H9 (cell line): ENCODE measurements around the gene ARHGAP26. TPM values are rescaled to one million over a fixed set of nuclear protein-coding genes. Genes with fewer than 3 reads are reported as not detected.

Experiments used
- DNase-seq: peaks from one replicate; pipeline ENCODE4 v3.0.0-alpha.2; 2017
- H2AFZ ChIP-seq: one replicate; pipeline ENCODE4 v1.6.1; 2013; ENCODE audit warnings: mild to moderate bottlenecking, low read length, control low read depth, moderate library complexity
- H2AK5ac ChIP-seq: 2 replicates; pipeline ENCODE4 v1.6.1; 2013; ENCODE audit warnings: low read length, control low read depth, mixed read lengths; ENCODE audit not compliant: insufficient read length
- H2BK120ac ChIP-seq: one replicate; pipeline ENCODE4 v1.6.1; 2013; ENCODE audit warnings: low read depth, mild to moderate bottlenecking, low read length, control low read depth, inconsistent platforms; ENCODE audit not compliant: poor library complexity, severe bottlenecking
- H2BK12ac ChIP-seq: 2 replicates; pipeline ENCODE4 v1.6.1; 2013; ENCODE audit warnings: low read length, control low read depth, mixed read lengths, low read depth; ENCODE audit not compliant: insufficient read length
- H2BK15ac ChIP-seq: 2 replicates; pipeline ENCODE4 v1.6.1; 2013; ENCODE audit warnings: low read depth, low read length, control low read depth
- H2BK20ac ChIP-seq: one replicate; pipeline ENCODE4 v1.6.1; 2013; ENCODE audit warnings: low read depth, mild to moderate bottlenecking, low read length, control low read depth, inconsistent platforms; ENCODE audit not compliant: poor library complexity, severe bottlenecking
- H2BK5ac ChIP-seq: 2 replicates; pipeline ENCODE4 v1.6.1; 2013; ENCODE audit warnings: low read length, control low read depth, mixed read lengths; ENCODE audit not compliant: insufficient read length
- H3K14ac ChIP-seq: 2 replicates; pipeline ENCODE4 v1.6.1; 2013; ENCODE audit warnings: low read length, control low read depth; ENCODE audit not compliant: insufficient read depth
- H3K18ac ChIP-seq: 2 replicates; pipeline ENCODE4 v1.6.1; 2013; ENCODE audit warnings: low read depth, mild to moderate bottlenecking, mixed read lengths, low read length, control low read depth; ENCODE audit not compliant: insufficient read length
- H3K23ac ChIP-seq: 2 replicates; pipeline ENCODE4 v1.6.1; 2013; ENCODE audit warnings: low read length, control low read depth, mixed read lengths, low read depth; ENCODE audit not compliant: insufficient read length
- H3K23me2 ChIP-seq: 2 replicates; pipeline ENCODE4 v1.6.1; 2013; ENCODE audit warnings: low read depth, mild to moderate bottlenecking, mixed read lengths, low read length, control low read depth; ENCODE audit not compliant: insufficient read length, poor library complexity, severe bottlenecking
- H3K27ac ChIP-seq: 2 replicates; pipeline ENCODE4 v1.5.1; 2013; ENCODE audit warnings: low read length, control low read depth, mixed read lengths, low read depth; ENCODE audit not compliant: insufficient read length
- H3K27me3 ChIP-seq: 2 replicates; pipeline ENCODE4 v1.6.1; 2013; ENCODE audit warnings: low read length, control low read depth, inconsistent platforms; ENCODE audit not compliant: insufficient read depth
- H3K4ac ChIP-seq: 2 replicates; pipeline ENCODE4 v1.6.1; 2013; ENCODE audit warnings: low read depth, mild to moderate bottlenecking, control low read depth, inconsistent platforms, low read length, moderate library complexity
- H3K4me1 ChIP-seq: 2 replicates; pipeline ENCODE4 v1.6.1; 2013; ENCODE audit warnings: low read length, control low read depth, inconsistent platforms; ENCODE audit not compliant: insufficient read depth
- H3K4me2 ChIP-seq: 2 replicates; pipeline ENCODE4 v1.6.1; 2013; ENCODE audit warnings: low read length, control low read depth, mixed read lengths; ENCODE audit not compliant: insufficient read length, insufficient read depth
- H3K56ac ChIP-seq: 2 replicates; pipeline ENCODE4 v1.6.1; 2013; ENCODE audit warnings: low read depth, mild to moderate bottlenecking, mixed read lengths, low read length, control low read depth; ENCODE audit not compliant: insufficient read length
- H3K79me1 ChIP-seq: 2 replicates; pipeline ENCODE4 v1.6.1; 2013; ENCODE audit warnings: low read depth, mild to moderate bottlenecking, moderate library complexity, low read length, control low read depth, inconsistent platforms; ENCODE audit not compliant: insufficient read depth, poor library complexity, severe bottlenecking
- H3K79me2 ChIP-seq: 2 replicates; pipeline ENCODE4 v1.6.1; 2013; ENCODE audit warnings: low read length, control low read depth, inconsistent platforms; ENCODE audit not compliant: insufficient read depth
- H3K9ac ChIP-seq: 2 replicates; pipeline ENCODE4 v1.6.1; 2013; ENCODE audit warnings: low read length, control low read depth, mixed read lengths; ENCODE audit not compliant: insufficient read length; ENCODE audit errors: extremely low read depth
- H3K9me3 ChIP-seq: one replicate; pipeline ENCODE4 v1.6.1; 2013; ENCODE audit warnings: low read depth, low read length, inconsistent platforms; ENCODE audit not compliant: control insufficient read depth
- H3T11ph ChIP-seq: one replicate; pipeline ENCODE4 v1.6.1; 2013; ENCODE audit warnings: mild to moderate bottlenecking, low read length, control low read depth, inconsistent platforms
- H4K20me1 ChIP-seq: one replicate; pipeline ENCODE4 v1.6.1; 2013; ENCODE audit not compliant: control insufficient read depth, insufficient read length, insufficient read depth
- H4K5ac ChIP-seq: 2 replicates; pipeline ENCODE4 v1.6.1; 2013; ENCODE audit warnings: low read depth, mild to moderate bottlenecking, mixed read lengths, low read length, control low read depth; ENCODE audit not compliant: insufficient read length
- H4K8ac ChIP-seq: replicated peaks from 2 replicates; pipeline ENCODE4 v1.6.1; 2013; ENCODE audit warnings: low read length, control low read depth, mixed read lengths, low read depth; ENCODE audit not compliant: insufficient read length
- H4K91ac ChIP-seq: 2 replicates; pipeline ENCODE4 v1.6.1; 2013; ENCODE audit warnings: low read depth, mild to moderate bottlenecking, moderate library complexity, mixed read lengths, low read length, control low read depth; ENCODE audit not compliant: insufficient read length
- H3K27ac Mint-ChIP-seq, 3 experiments: 2 replicates in 2 of 3; 3 replicates in 1 of 3; pipeline ENCODE4 v1.8.0; 2020 to 2021; ENCODE audit warnings: mixed read lengths in 3 of 3, mild to moderate bottlenecking in 1 of 3, moderate library complexity in 1 of 3
- H3K27me3 Mint-ChIP-seq: 2 replicates; pipeline ENCODE4 v1.8.0; 2021; ENCODE audit warnings: low read depth, mild to moderate bottlenecking, moderate library complexity, mixed read lengths
- H3K36me3 Mint-ChIP-seq, 3 experiments: 2 replicates in 2 of 3; 3 replicates in 1 of 3; pipeline ENCODE4 v1.8.0; 2020 to 2021; ENCODE audit warnings: low read depth in 3 of 3, mixed read lengths in 3 of 3; ENCODE audit not compliant: insufficient read depth in 1 of 3
- H3K4me1 Mint-ChIP-seq, 2 experiments: 2 replicates each; pipeline ENCODE4 v1.8.0; 2020; ENCODE audit warnings: mixed read lengths in 2 of 2
- H3K4me3 Mint-ChIP-seq, 2 experiments: 2 replicates in 1 of 2; 3 replicates in 1 of 2; pipeline ENCODE4 v1.8.0; 2020 to 2021; ENCODE audit warnings: mild to moderate bottlenecking in 2 of 2, mixed read lengths in 2 of 2, moderate library complexity in 1 of 2
- H3K9me3 Mint-ChIP-seq, 2 experiments: 2 replicates in 1 of 2; 3 replicates in 1 of 2; pipeline ENCODE4 v1.8.0; 2020; ENCODE audit warnings: mild to moderate bottlenecking in 2 of 2, mixed read lengths in 2 of 2, moderate library complexity in 1 of 2
- CTCF ChIP-seq: fragments of 200-600 bp; sonication (generic); conservative IDR thresholded peaks from 3 replicates; pipeline ENCODE4 v1.8.0; 2021; ENCODE audit warnings: antibody characterized with exemption, mild to moderate bottlenecking
- WGBS: extraction: QIAGEN DNeasy Blood & Tissue Kit; methylation state at CpG from one replicate; pipeline ENCODE4 v1.1.7; 2013; ENCODE audit warnings: missing lambda C conversion rate, low lambda C conversion rate, mixed read lengths; ENCODE audit not compliant: insufficient read length; ENCODE audit errors: extremely low coverage; 5-methylcytosine and 5-hydroxymethylcytosine counted together
- total RNA-seq: library from RNA; stranded (reverse); gene quantifications from 2 replicates; pipeline ENCODE4 v1.2.1, GENCODE V29; 2021

Gene ARHGAP26
- total RNA-seq, 1 experiment from 2014 or later: 13.8 TPM

- Histone ChIP-seq H3K4ac (no peak overlapping the region), H3K4me1 (peaks cover 9% of the 10 kb centered on the region; the same call in 1 of the 2 replicates), H2BK12ac (no peak overlapping the region), H3K79me2 (no peaks in the 10 kb centered on the region), H2BK5ac (no peak overlapping the region), H3K27ac (no peak overlapping the region), H3T11ph (no peak overlapping the region), H3K9ac (no peak overlapping the region), H4K5ac (no peak overlapping the region), H3K79me1 (no peaks in the 10 kb centered on the region), H4K91ac (no peak overlapping the region), H2AFZ (no peak overlapping the region), H3K14ac (no peak overlapping the region), H4K20me1 (no peaks in the 10 kb centered on the region), H3K23me2 (no peaks in the 10 kb centered on the region), H3K4me2 (no peak overlapping the region), H2AK5ac (no peak overlapping the region), H3K23ac (no peak overlapping the region), H2BK120ac (no peak overlapping the region), H3K9me3 (no peaks in the 10 kb centered on the region), H3K18ac (no peak overlapping the region), H2BK20ac (no peak overlapping the region), H2BK15ac (no peak overlapping the region), H3K27me3 (no peaks in the 10 kb centered on the region), H4K8ac (no peak overlapping the region), H3K56ac (no peak overlapping the region)
- no peaks in the 10 kb centered on the region for H3K27me3 Mint-ChIP-seq
- DNase-seq: no peak
- H3K9me3 Mint-ChIP-seq: no peaks in the 10 kb centered on the region
- no CpG with 5 or more reads among the region's 3 CpGs for WGBS
- no peaks in the 10 kb centered on the region for H3K36me3 Mint-ChIP-seq
- H3K4me1 Mint-ChIP-seq: peaks cover 47 to 53% of the 10 kb centered on the region in 2 experiments
- TF ChIP-seq CTCF: no peak
- no peak overlapping the region for H3K27ac Mint-ChIP-seq
- H3K4me3 Mint-ChIP-seq: no peak overlapping the region
These were observed 99.7 kb downstream of the ARHGAP26 start for GRCh38 chr5:142869886-142870285.
